ENCODE data around the gene NR1D1. TPM values are rescaled to one million over a fixed set of nuclear protein-coding genes. Genes with fewer than 3 reads are reported as not detected.

The NR1D1 gene
- total and polyA plus RNA-seq, 2 of the 13 experiments (the other 11 are each of a cell fraction or from before 2014, with no cell fraction given): 2.1 to 2.7 TPM

- TF ChIP-seq PITX1 (CRISPR knock-in tag; IDR thresholded peaks at IDR 0.05) (peak; percentile 91), CREBL2 (CRISPR knock-in tag; IDR thresholded peaks at IDR 0.05; ENCODE audit: borderline replicate concordance) (peak; percentile 64; the same call in 1 of the 2 replicates), ZNF660 (CRISPR knock-in tag; IDR thresholded peaks at IDR 0.05; ENCODE audit: borderline replicate concordance, low read depth) (peak; percentile 76; the same call in 1 of the 2 replicates), ZNF501 (CRISPR knock-in tag; IDR thresholded peaks at IDR 0.05) (peak; percentile 6; the same call in 1 of the 2 replicates), ZNF503 (CRISPR knock-in tag; IDR thresholded peaks at IDR 0.05) (peak; percentile 94), PPARG (CRISPR knock-in tag; conservative IDR thresholded peaks at IDR 0.05) (peak; percentile 88), FOXK1 (CRISPR knock-in tag; IDR thresholded peaks at IDR 0.05; ENCODE audit: borderline replicate concordance, low read depth) (peak; percentile 98), PRDM10 (CRISPR knock-in tag; IDR thresholded peaks at IDR 0.05; ENCODE audit: low read depth) (peak; percentile 86), CAMTA2 (CRISPR knock-in tag; IDR thresholded peaks at IDR 0.05; ENCODE audit: borderline replicate concordance) (0 out of 2 replicates have a peak, but pooled peaks have one; percentile 71), SNRNP70 (IDR thresholded peaks at IDR 0.05; ENCODE audit: low read depth, low read length) (no peak), SETDB1 (CRISPR knock-in tag; IDR thresholded peaks at IDR 0.05; ENCODE audit: borderline replicate concordance) (0 out of 2 replicates have a peak, but pooled peaks have one; percentile 13)
- TF ChIP-seq, protein P1, sequence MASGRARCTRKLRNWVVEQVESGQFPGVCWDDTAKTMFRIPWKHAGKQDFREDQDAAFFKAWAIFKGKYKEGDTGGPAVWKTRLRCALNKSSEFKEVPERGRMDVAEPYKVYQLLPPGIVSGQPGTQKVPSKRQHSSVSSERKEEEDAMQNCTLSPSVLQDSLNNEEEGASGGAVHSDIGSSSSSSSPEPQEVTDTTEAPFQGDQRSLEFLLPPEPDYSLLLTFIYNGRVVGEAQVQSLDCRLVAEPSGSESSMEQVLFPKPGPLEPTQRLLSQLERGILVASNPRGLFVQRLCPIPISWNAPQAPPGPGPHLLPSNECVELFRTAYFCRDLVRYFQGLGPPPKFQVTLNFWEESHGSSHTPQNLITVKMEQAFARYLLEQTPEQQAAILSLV (CRISPR knock-in tag; IDR thresholded peaks at IDR 0.05; ENCODE audit: borderline replicate concordance): peak; percentile 97
- TF ChIP-seq, protein P2, sequence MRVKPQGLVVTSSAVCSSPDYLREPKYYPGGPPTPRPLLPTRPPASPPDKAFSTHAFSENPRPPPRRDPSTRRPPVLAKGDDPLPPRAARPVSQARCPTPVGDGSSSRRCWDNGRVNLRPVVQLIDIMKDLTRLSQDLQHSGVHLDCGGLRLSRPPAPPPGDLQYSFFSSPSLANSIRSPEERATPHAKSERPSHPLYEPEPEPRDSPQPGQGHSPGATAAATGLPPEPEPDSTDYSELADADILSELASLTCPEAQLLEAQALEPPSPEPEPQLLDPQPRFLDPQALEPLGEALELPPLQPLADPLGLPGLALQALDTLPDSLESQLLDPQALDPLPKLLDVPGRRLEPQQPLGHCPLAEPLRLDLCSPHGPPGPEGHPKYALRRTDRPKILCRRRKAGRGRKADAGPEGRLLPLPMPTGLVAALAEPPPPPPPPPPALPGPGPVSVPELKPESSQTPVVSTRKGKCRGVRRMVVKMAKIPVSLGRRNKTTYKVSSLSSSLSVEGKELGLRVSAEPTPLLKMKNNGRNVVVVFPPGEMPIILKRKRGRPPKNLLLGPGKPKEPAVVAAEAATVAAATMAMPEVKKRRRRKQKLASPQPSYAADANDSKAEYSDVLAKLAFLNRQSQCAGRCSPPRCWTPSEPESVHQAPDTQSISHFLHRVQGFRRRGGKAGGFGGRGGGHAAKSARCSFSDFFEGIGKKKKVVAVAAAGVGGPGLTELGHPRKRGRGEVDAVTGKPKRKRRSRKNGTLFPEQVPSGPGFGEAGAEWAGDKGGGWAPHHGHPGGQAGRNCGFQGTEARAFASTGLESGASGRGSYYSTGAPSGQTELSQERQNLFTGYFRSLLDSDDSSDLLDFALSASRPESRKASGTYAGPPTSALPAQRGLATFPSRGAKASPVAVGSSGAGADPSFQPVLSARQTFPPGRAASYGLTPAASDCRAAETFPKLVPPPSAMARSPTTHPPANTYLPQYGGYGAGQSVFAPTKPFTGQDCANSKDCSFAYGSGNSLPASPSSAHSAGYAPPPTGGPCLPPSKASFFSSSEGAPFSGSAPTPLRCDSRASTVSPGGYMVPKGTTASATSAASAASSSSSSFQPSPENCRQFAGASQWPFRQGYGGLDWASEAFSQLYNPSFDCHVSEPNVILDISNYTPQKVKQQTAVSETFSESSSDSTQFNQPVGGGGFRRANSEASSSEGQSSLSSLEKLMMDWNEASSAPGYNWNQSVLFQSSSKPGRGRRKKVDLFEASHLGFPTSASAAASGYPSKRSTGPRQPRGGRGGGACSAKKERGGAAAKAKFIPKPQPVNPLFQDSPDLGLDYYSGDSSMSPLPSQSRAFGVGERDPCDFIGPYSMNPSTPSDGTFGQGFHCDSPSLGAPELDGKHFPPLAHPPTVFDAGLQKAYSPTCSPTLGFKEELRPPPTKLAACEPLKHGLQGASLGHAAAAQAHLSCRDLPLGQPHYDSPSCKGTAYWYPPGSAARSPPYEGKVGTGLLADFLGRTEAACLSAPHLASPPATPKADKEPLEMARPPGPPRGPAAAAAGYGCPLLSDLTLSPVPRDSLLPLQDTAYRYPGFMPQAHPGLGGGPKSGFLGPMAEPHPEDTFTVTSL (CRISPR knock-in tag; IDR thresholded peaks at IDR 0.05; ENCODE audit: borderline replicate concordance): peak; percentile 91
Observed at GRCh38 chr17:40098846-40099618, 1.4 kb downstream of the NR1D1 start (continued).
